WTC11 (cell line): ENCODE data around the gene MECP2. TPM values are rescaled to one million over a fixed set of nuclear protein-coding genes. Genes with fewer than 3 reads are reported as not detected.

Source experiments
- ATAC-seq: fragments of 200-7000 bp; cut with Tn5 transposase; 2 replicates; pipeline ENCODE4 v1.10.0; 2021; ENCODE audit warnings: mild to moderate bottlenecking, moderate library complexity
- CTCF ChIA-PET: fragments of 300-600 bp; sonication (Branson Sonifier 250); formaldehyde crosslinking; loops from one replicate; lab custom pipeline; 2021; ENCODE audit warnings: antibody characterized with exemption; lab: Charles Lee
- POLR2A ChIA-PET: fragments of 350-600 bp; sonication (Branson Sonifier 250); formaldehyde crosslinking; loops from one replicate; lab custom pipeline; 2021; ENCODE audit warnings: antibody characterized with exemption; lab: Charles Lee
- DNase-seq: peaks from one replicate; pipeline ENCODE4 v3.0.0; 2021; ENCODE audit warnings: low spot score
- H3K27ac Mint-ChIP-seq: 2 replicates; pipeline ENCODE4 v1.8.0; 2021; ENCODE audit warnings: mixed read lengths
- H3K27me3 Mint-ChIP-seq: 2 replicates; pipeline ENCODE4 v1.8.0; 2021; ENCODE audit warnings: low read depth, mild to moderate bottlenecking, moderate library complexity, mixed read lengths
- H3K36me3 Mint-ChIP-seq: 2 replicates; pipeline ENCODE4 v1.8.0; 2021; ENCODE audit warnings: mixed read lengths
- H3K4me1 Mint-ChIP-seq: 2 replicates; pipeline ENCODE4 v1.8.0; 2022; ENCODE audit warnings: mixed read lengths
- H3K4me3 Mint-ChIP-seq: 2 replicates; pipeline ENCODE4 v1.8.0; 2021; ENCODE audit warnings: mild to moderate bottlenecking, moderate library complexity, mixed read lengths
- H3K9me3 Mint-ChIP-seq: 2 replicates; pipeline ENCODE4 v1.8.0; 2021; ENCODE audit warnings: mixed read lengths
- AFF4 ChIP-seq: sonication (generic); formaldehyde crosslinking; IDR thresholded peaks from 2 replicates; pipeline ENCODE4 v1.8.1; 2023; ENCODE audit warnings: mild to moderate bottlenecking, missing genetic modification reagents, borderline replicate concordance
- ARID4B ChIP-seq: sonication (generic); formaldehyde crosslinking; IDR thresholded peaks from 2 replicates; pipeline ENCODE4 v1.8.0; 2023; ENCODE audit warnings: missing genetic modification reagents, mild to moderate bottlenecking, borderline replicate concordance
- CREM ChIP-seq: sonication (generic); formaldehyde crosslinking; IDR thresholded peaks from 2 replicates; pipeline ENCODE4 v1.8.1; 2022; ENCODE audit warnings: mild to moderate bottlenecking, missing genetic modification reagents, moderate library complexity
- CTCF ChIP-seq: fragments of 200-600 bp; IDR thresholded peaks from 2 replicates; pipeline ENCODE4 v1.8.0; 2022; ENCODE audit warnings: antibody characterized with exemption
- E2F5 ChIP-seq: sonication (generic); formaldehyde crosslinking; IDR thresholded peaks from 2 replicates; pipeline ENCODE4 v1.8.1; 2022; ENCODE audit warnings: mild to moderate bottlenecking, moderate library complexity, missing genetic modification reagents
- ERG ChIP-seq: fragments of 250-450 bp; sonication (Bioruptor Pico); IDR thresholded peaks from 2 replicates; pipeline ENCODE4 v1.8.0; 2021; ENCODE audit warnings: mild to moderate bottlenecking
- GTF2I ChIP-seq: fragments of 250-450 bp; sonication (Bioruptor Pico); conservative IDR thresholded peaks from 2 replicates; pipeline ENCODE4 v1.4.0; 2021; ENCODE audit warnings: mild to moderate bottlenecking
- IRF1 ChIP-seq: sonication (generic); formaldehyde crosslinking; IDR thresholded peaks from 2 replicates; pipeline ENCODE4 v1.8.0; 2023; ENCODE audit warnings: missing genetic modification reagents
- IRF2 ChIP-seq: sonication (generic); formaldehyde crosslinking; IDR thresholded peaks from 2 replicates; pipeline ENCODE4 v1.8.0; 2022; ENCODE audit warnings: low read depth, missing genetic modification reagents, borderline replicate concordance
- STAT6 ChIP-seq: sonication (generic); formaldehyde crosslinking; conservative IDR thresholded peaks from 2 replicates; pipeline ENCODE4 v1.8.1; 2023; ENCODE audit warnings: mild to moderate bottlenecking, low read depth, missing genetic modification reagents, moderate library complexity
- TP53 ChIP-seq: sonication (generic); formaldehyde crosslinking; IDR thresholded peaks from 2 replicates; pipeline ENCODE4 v1.8.1; 2023; ENCODE audit warnings: mild to moderate bottlenecking, missing genetic modification reagents
- ZNF396 ChIP-seq: fragments of 250-450 bp; sonication (Bioruptor Pico); IDR thresholded peaks from 2 replicates; pipeline ENCODE4 v1.8.0; 2021; ENCODE audit warnings: mild to moderate bottlenecking, moderate library complexity, borderline replicate concordance
- ZSCAN18 ChIP-seq: fragments of 250-450 bp; sonication (Bioruptor Pico); IDR thresholded peaks from 2 replicates; pipeline ENCODE4 v2.1.2; 2022; ENCODE audit warnings: mild to moderate bottlenecking, moderate library complexity
- total RNA-seq: library from RNA; stranded (reverse); gene quantifications from 3 replicates; pipeline ENCODE4 v1.2.3, GENCODE V29; 2021

MECP2 gene
- total RNA-seq, 1 experiment from 2014 or later = 28.7 TPM

GRCh38 chrX:154140206-154140605 lies 42.7 kb upstream of the MECP2 start:
- TF ChIP-seq STAT6 (no peak), ZSCAN18 (CRISPR knock-in tag) (no peak), IRF2 (CRISPR knock-in tag) (no peak), ZNF396 (CRISPR knock-in tag) (no peak)
- TF ChIP-seq, all 79 proteins: peak for 0
- DNase-seq (no peak), ATAC-seq (no peak)
- Mint-ChIP-seq H3K27me3 (peaks cover 13% of the 10 kb centered on the region), H3K27ac (no peak overlapping the region), H3K4me1 (peaks cover 9% of the 10 kb centered on the region), H3K4me3 (no peak overlapping the region), H3K9me3 (no peaks in the 10 kb centered on the region), H3K36me3 (no peaks in the 10 kb centered on the region)
- ChIA-PET CTCF (no interaction called here), POLR2A (no interaction called here)

- CTCF ChIA-PET = no interaction called here
- no peak overlapping the region for H3K27ac Mint-ChIP-seq
- H3K36me3 Mint-ChIP-seq = no peaks in the 10 kb centered on the region
- POLR2A ChIA-PET = no interaction called here
- peaks cover 16% of the 10 kb centered on the region for H3K27me3 Mint-ChIP-seq
- peaks cover 9% of the 10 kb centered on the region for H3K4me1 Mint-ChIP-seq
- H3K9me3 Mint-ChIP-seq = no peaks in the 10 kb centered on the region
- no peak for DNase-seq
- H3K4me3 Mint-ChIP-seq = no peak overlapping the region
- ATAC-seq = no peak
- no peak for TF ChIP-seq ARID4B (CRISPR knock-in tag)
- no peak for TF ChIP-seq CREM (CRISPR knock-in tag)
- no peak for TF ChIP-seq GTF2I (CRISPR knock-in tag)
- no peak for TF ChIP-seq CTCF
- TF ChIP-seq IRF1 (CRISPR knock-in tag) = no peak
- TF ChIP-seq ERG (CRISPR knock-in tag) = no peak
- no peak for TF ChIP-seq TP53
- no peak for TF ChIP-seq IRF2 (CRISPR knock-in tag)
- no peak for TF ChIP-seq AFF4 (CRISPR knock-in tag)
- no peak for TF ChIP-seq E2F5 (CRISPR knock-in tag)
These were observed 41.3 kb upstream of the MECP2 start for GRCh38 chrX:154138857-154139256.
